NOMO-1 treated with dmso at 0.1 percent for 144 hours (cell line): ENCODE results near the gene PDE4B.
"Not testable (repeated sequence)": the region's sequence is repeated elsewhere in the genome, so short reads cannot be mapped to it uniquely, and the experiment has no call there.

Source experiments
- DNase-seq: peaks from one replicate; lab custom pipeline; 2025; ENCODE audit not compliant: unreplicated experiment; lab: John Stamatoyannopoulos, UW

PDE4B gene

DNA sequence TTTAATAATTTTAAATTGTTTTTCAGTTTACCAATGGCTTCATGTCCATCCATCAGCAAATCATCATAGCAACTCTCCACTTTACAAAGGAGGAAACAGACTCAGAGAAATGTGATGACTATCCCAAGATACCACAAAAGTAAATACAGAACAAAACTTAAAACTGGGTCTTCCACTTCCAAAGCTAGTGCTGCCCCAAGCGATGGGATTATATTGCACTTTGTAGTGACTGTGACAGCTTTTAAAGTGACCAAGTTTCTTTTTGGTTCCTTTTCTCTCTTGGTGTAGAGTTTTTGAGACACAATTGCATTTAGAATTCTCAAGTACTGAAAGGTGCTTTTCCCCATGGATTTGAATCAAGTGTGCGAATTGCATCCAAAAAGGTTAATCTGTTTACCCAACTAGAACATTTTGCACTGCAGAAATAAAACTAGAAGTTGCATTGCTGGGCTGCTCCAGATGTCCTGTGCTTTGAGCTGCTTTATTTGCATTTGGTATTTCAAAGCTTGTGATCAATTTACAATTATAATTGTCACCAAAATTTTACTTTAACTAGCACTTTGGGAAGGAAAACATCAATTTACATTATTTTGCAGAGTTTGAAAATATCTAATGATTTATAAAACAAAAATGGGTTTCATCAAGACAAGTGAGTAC, 320.2 kb downstream of the PDE4B start:
- DNase-seq: no peak

DNA sequence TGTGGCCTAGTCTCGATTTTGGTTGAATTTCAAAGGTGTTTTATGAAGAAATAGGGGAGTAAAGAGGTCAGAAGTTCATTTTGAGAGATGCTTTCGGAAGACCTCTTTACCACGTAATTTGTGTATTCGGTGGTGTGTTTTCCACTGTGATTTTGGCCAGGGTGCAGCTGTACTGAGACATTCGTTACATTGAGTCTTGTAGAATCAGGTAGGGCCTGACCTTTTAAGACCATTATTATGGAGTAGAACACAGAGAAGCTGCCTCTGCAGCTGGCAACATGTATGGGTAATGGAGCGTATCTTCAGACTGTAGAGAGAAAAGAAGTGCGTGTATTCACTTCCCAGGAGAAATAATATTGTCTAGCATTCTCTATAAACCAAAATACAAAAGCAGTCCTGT, 326.5 kb downstream of the PDE4B start:
- no peak for DNase-seq

DNA sequence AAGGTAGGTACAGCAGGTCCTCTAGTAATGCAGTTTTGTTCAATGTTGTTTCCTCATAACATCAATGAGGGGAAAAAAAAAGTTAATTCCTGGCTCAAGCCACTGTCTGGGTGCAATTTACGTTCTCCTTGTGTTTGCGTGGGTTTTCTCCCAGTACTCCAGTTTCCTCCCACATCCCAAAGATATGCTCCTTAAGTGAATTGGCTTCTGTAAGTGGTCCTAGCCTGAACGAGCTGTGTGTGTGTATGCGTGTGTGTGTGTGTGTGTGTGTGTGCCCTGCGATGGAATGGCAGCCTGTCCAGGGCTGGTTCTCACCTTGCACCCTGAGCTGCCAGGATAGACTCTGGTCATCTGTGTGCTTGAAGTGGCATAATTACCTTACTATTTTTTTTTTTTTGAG, 332.0 kb downstream of the PDE4B start:
- no peak for DNase-seq

DNA sequence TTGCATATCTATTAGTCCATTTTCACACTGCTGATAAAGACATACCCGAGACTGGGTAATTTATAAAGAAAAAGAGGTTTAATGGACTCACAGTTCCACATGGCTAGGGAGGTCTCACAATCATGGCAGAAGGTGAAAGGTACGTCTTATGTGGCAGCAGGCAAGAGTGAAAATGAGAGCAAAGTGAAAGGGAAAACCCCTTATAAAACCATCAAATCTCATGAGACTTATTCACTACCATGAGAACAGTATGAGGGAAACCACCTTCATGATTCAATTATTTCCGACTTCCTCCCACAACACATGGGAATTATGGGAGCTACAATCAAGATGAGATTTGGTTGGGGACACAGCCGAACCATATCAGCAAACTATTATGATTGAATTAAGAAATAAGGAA, 335.9 kb downstream of the PDE4B start:
- DNase-seq: not testable (repeated sequence)

DNA sequence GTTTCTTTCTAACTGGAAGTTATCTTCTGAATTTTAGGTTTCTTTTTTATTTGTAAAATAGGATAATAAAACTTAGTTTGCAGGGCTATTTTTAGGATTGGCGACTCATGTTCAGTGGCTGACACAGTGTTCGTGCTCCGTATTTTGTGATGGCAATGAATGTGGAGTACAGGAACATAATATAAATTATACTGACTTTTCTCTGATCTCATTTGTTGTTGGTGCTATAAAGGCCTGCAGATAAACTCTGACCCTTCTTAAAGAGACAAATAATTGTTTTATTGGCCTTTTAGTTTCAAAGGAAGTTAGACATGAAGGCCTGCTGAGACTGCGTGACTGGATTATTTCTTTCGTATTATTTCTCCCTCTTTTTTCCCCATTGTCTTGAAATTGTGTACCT, 339.6 kb downstream of the PDE4B start:
- no peak for DNase-seq

DNA sequence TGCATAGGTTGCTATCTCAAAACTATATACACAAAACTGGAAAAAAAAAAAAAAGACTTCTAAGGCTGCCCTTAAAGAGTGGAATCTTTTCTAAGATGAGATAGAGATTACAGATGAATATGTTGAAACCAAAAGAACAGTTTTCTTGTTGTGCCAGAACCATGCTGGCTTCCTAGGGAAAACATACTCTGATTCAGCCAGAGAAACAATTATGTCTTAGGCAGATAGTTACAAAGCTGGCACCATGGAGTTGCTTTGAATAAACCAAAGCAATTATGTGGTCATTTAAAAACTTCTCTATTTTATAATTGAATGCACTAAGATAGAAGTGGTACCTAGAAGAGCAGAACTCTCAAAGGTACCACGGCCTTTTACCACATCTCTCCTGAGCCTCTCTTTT, 341.3 kb downstream of the PDE4B start:
- no peak for DNase-seq

DNA sequence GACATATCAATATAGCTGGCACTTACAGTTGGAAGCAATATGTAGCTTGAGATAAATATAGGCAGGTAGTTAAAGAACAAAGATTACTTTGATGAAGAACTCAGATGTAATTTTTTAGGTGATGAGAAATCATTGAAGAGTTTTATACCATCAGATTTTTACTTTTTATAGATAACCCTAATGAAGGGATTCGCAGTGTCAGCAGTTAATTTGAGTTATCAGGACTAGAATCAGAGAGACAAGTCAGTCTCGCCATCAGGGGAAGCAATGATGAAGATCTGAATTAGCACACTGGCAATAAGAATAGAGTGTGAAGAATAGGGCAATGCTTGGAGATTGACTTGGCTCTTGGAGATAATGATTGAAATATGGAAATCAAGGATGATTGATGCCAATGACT, 342.5 kb downstream of the PDE4B start:
- no peak for DNase-seq

DNA sequence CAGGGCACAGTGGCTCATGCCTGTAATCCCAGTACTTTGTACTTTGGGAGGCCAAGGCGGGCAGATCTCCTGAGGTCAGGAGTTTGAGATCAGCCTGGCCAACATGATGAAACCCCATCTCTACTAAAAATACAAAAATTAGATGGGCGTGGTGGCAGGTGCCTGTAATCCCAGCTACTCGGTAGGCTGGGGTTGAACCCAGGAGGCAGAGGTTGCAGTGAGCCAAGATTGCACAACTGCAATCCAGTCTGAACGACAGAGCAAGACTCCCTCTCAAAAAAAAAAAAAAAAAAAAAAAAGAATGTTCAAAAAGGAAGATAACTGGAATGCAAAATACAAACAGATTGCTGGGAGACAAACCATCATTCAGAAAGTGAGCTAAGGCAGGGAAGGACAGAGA, 343.7 kb downstream of the PDE4B start:
- DNase-seq: not testable (repeated sequence)

DNA sequence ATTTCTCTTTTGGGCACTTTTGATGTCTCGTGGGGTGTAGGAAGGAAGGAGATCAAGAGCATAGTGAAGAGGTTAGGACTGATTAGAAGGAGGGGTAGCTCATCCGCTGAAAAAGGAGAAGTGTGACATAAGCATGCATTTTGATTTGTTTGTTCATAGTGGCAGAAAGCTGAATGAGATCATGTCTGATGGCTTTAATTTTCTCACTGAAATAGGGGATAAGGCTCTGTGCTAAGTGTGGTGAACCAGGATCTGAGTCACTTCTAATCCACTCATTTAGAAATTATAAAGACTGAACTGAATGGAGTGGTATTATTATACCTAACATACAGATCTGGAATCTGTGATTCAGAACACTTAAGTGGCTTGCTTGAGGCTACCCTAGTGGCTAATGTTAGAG, 344.5 kb downstream of the PDE4B start:
- peak; percentile 1 for DNase-seq

DNA sequence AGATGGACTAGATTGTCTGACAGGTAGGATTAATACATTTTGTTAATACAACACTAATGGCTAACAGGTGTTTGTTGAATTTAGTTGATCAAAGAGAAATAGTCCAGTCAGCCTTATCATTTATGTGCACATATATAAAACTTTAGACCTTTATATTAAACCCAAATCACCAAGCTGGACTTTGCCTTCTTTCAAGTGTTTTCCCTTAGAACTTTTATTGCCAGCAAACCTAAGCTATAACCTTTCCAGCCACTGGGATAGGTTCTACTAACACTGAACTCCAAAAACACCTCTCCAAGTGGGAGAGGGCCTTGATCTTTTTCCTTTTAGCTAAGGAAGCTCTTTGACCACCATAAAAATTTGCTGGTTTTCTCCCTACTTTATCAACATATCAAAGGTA, 345.9 kb downstream of the PDE4B start:
- no peak for DNase-seq

DNA sequence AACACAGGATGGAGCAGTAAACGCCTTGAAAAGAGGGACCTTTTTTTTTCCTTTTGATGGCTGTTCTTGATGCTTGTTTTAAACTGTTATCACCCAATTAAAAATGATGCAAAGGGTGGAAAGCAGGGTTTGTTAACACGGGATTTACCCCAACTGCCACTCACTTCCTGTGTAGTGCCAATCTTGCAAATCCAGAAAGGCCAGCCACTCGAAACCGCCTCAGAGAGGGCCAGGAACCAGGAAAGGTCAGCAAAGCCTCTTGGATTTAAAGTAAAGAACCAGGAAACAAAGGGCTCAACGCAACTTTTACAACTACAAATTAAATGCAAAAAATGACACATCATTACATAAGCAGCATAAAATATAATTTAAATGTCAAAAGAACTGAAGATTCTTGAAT, 347.4 kb downstream of the PDE4B start:
- DNase-seq: no peak

DNA sequence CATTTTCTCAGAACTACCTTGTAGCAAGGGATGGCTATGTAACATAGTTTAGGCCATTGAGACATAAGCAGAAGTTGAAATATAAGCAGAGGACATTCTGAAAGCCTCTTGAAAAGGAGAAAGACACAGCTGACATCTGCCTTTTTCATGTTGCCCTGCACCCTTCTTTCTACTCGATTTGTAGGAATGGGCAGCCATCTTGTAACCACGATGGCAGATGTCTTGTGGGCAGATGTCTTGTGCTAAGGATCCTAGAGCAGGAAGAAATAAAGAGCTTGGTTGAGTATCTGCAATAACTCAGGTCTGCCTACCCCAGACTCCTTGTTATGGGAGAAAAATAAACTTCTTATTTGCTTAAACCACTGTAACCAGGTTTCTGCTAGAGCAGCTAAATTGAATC, 351.0 kb downstream of the PDE4B start:
- DNase-seq: no peak

DNA sequence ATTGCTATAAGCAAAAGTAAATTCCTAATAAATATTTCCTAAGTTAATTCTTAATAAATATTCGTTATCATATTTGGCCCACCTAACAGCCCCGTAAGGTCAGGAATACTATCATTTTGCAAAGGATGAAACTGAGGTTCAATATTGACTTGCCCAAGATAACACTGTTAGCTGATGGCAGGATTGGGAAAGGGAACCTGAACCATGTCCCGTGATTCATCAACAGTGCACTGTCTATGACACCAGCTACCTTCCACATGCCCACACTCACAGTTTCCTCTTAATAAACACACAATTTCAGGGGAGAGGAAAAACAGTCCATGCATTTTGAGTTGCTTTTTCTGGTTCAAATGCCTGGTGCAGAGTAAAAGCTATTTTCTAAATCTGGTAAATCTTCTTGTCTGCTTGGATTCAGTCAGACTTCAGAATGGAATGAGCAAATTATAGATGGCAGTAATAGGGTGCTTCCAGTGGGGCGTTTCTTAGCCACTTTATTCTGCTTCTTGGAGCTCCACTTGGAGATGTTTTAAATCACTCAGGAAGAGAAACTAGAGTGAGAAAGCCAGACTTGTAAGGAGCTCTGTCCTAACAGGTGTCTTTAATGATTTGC, 354.6 kb downstream of the PDE4B start:
- DNase-seq: no peak

DNA sequence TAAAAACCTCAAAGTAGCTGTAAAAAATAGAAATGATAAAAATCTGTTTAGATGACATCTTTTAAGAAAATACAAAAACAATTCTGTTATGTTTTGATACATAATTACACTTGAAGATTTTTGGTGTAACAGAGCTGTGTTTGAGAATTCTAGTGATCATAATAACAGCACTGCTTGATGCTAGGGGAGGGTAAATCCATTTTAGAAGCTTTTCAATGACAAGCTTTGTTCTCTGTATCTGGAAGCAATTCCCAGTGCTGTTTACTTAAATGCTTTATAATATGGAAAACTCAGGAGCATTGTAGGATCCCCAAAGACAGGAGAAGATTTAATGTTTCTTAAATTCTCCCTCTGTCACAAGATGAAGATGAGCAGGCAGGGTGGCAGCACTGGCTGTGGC, 359.3 kb downstream of the PDE4B start:
- DNase-seq: no peak

DNA sequence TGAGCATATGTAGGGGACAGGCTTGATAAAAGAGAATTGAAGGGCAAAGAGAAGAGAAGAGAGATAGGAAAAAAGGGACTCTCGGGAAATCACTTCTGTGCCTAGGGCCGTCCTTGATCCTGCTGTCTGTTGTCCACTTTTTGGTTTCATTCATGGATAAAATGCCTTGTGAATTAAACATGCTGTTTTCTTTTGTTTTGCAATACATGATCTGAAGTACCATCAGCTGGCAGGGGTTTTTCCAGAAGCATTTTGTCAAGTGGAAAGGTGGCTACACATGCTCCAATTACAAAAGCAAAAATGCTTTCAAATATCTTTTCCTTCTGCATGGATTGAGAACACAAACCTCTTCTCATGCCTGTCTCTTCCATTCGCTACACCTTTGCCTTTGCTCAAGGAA, 361.7 kb downstream of the PDE4B start:
- no peak for DNase-seq

DNA sequence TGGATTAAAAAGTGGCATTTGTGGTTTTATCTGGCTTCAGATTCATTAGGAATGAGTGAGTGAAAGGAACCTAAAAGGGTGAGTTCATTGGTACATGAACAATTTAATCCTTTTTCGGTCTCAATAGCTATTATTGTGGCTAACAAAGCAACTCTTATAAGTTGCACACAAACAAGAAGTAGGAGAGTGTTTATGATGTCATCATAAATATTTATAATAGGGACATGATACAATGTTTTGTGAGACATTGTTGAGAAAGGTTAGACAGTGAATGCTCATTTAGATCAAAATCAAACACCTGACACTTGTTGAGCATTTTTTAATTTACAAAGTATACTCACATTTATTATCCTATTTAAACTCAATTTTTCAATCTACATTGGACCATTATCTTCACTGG, 363.4 kb downstream of the PDE4B start:
- DNase-seq: no peak

DNA sequence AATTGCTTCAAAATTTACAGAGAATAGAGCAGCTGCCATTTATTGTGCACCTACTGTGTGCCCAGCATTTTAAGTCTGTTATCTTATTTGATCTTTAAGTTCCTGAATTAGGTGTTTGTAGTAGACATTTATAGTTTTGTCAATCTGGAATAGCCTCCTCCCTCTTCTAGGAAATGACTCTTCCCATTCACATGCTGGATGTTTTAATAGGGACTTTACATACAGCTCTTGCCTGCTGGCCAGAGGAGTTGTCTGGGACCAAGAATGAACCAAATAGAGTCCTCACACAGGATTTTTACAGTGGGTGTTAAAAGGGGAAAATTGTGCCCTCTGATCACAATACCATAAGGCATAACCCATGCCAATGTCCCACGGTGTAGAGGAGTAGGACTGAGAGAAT, 367.1 kb downstream of the PDE4B start:
- DNase-seq: no peak

DNA sequence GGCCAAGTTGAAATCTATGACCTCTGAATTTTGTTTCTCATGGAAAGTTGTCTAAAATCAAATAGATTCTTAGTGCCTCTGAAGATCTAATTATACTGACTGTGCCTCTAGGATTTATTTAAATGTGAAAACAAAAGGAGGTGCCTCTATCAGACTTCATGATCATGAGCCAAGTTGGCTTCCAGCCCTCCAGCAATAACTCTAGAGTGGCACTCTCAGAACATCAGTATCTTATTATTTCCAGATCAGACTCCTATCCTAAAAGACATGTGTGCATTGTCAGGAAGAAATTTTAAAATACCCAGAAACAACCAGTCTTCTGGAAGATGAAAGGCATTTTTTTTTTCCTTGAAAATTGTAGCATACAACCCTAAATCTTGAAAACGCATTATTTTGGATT, 368.0 kb downstream of the PDE4B start:
- no peak for DNase-seq

DNA sequence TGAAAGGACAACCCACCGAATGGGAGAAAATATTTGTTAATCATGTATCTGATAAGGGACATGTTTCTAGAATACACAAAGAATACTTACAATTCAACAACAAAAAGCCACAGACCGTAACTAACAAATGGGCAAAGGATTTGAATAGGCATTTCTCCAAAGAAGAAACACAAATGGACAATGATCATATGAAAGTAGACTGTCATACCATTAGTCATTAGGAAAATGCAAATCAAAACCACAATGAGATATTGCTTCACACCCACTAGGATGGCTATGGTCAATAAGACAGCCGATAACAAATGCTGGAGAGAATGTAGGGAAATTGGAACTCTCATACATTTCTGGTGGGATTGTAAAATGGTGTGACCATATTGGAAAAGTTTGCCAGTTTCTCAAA, 374.1 kb downstream of the PDE4B start:
- no peak for DNase-seq

DNA sequence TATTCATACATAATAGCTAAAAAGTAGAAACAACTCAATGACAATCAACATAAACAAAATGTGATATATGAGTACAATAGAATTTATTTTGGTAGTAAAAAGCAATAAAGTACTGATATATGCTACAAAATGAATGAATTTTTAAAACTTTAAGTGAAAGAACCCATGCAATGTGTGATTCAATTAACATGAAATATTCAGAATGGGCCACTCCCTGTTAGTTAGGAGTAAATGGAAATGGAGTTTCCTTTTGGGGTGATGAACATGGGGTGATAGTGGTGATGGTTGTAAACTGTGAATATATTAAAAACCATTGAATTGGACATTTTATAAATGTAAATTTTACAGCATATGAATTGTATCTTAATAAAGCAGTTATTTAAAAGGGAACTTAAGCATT, 374.6 kb downstream of the PDE4B start:
- no peak for DNase-seq

DNA sequence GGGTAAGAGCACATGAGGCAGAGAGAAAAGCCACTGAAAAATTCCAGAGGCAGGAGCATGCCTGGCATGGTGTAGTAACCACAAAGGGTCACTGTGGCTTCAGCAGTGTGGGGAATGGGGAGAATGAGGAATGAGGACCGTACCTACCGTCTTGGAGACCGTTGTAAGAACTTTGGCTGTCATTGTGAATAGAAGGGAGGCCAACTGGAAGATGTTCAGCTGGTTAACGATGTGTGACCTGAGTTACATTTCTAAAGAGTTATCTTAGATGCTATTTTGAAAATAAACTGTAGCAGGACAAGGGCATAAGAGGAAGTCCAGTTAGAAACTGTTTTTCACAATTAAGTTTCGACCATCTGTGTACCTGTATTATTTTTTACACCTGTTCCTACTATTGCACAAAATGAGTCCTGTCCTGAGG, 375.8 kb downstream of the PDE4B start:
- DNase-seq: no peak

DNA sequence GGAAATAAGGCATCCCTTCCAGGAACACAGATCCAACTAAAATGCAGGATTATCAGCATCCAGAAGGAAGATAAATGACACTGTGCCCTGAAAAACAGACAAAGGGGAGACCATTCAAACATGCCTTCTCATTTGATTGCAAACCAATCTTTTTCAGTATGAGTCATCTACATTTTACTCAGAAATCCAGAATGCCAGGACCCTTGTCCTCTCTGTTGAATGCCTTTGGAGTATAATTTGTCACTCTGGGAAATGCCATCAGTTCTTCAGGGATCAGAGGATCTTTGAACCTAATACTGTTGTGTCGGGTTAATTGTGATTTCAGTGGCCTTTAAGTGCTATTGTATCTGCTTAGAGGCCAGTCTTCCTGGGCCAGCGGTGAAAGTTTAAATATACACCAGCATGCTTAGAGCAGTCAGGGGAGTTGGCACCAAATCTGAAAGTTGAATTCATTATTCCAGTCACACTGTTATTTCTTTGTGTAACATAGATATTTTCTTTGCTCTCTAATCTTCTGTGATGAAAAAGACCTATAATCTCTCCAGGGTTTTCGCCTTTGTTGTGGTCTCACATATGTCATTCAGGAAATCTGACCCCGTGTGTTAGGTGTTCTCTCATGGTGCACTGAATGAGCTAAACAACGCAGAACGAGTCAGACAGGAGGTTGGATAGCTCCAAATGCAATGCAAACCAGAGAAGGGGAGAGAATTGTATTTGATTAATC, 376.4 kb downstream of the PDE4B start:
- no peak for DNase-seq

DNA sequence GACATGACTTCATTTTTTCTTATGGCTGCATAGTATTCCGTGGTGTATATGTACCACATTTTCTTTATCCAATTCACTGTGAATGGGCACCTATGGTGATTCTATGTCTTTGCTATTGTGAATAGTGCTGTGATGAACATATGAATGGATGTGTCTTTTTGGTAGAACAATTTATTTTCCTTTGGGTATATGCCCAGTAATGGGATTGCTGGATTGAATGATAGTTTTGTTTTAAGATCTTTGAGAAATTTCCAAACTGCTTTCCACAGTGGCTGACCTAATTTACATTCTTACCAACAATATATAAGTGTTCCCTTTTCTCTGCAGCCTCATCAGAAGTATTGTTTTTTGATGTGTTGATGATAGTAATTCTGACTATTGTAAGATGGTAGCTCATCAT, 379.6 kb downstream of the PDE4B start:
- DNase-seq: no peak
